Fibroblast of the aortic adventitia (primary cell): Measurements from ENCODE around the gene HECW1. TPM values are rescaled to one million over a fixed set of nuclear protein-coding genes. Genes with fewer than 3 reads are reported as not detected.

Experiments
- DNase-seq: peaks from one replicate; pipeline ENCODE4 v3.0.0-alpha.2; 2010; ENCODE audit warnings: low read depth
- H3K4me3 ChIP-seq: 2 replicates; pipeline ENCODE4 v1.5.1; 2011; ENCODE audit warnings: low read depth, mild to moderate bottlenecking, control low read depth, low read length, moderate library complexity
- total RNA-seq: library from RNA; depleted of rRNA; stranded (reverse); fragments of >200 nt; gene quantifications from 2 replicates; pipeline ENCODE4 v1.2.3, GENCODE V29; 2012; ENCODE audit warnings: low replicate concordance
- TF ChIP-seq, protein P1 (sequence below): IDR thresholded peaks from 2 replicates; pipeline ENCODE4 v1.5.1; 2011; ENCODE audit warnings: mild to moderate bottlenecking, low read length, control low read depth, inconsistent platforms; ENCODE audit not compliant: insufficient read depth

Gene HECW1
- total RNA-seq, 1 donor: 3.6 TPM

DNA sequence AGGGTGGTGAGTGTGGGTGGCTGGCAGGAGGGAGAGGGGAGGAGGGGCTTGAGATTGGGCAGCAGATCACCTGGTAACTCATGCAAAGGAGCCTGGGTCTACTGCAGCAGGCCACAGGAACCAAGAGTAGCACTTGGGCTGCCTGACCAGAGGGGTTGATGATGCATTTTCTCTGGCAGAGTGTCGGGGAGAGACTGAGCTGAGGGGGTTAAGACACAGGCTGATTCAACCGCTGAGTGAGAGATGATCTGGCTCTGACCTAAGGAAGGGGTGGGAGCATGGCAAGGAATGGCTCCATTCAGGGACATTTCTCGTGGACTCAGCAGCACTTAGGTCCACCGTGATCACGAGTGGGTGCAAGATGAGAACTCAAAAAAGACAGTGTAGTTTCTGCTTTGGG lies 355.0 kb downstream of the HECW1 start:
- no peak overlapping the region for H3K4me3 ChIP-seq
- TF ChIP-seq, protein P1, sequence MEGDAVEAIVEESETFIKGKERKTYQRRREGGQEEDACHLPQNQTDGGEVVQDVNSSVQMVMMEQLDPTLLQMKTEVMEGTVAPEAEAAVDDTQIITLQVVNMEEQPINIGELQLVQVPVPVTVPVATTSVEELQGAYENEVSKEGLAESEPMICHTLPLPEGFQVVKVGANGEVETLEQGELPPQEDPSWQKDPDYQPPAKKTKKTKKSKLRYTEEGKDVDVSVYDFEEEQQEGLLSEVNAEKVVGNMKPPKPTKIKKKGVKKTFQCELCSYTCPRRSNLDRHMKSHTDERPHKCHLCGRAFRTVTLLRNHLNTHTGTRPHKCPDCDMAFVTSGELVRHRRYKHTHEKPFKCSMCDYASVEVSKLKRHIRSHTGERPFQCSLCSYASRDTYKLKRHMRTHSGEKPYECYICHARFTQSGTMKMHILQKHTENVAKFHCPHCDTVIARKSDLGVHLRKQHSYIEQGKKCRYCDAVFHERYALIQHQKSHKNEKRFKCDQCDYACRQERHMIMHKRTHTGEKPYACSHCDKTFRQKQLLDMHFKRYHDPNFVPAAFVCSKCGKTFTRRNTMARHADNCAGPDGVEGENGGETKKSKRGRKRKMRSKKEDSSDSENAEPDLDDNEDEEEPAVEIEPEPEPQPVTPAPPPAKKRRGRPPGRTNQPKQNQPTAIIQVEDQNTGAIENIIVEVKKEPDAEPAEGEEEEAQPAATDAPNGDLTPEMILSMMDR: no peak
- DNase-seq: peak; percentile 36

- TF ChIP-seq, protein P1: no peak
Observed at GRCh38 chr7:43467846-43468245, 355.4 kb downstream of the HECW1 start.

DNA sequence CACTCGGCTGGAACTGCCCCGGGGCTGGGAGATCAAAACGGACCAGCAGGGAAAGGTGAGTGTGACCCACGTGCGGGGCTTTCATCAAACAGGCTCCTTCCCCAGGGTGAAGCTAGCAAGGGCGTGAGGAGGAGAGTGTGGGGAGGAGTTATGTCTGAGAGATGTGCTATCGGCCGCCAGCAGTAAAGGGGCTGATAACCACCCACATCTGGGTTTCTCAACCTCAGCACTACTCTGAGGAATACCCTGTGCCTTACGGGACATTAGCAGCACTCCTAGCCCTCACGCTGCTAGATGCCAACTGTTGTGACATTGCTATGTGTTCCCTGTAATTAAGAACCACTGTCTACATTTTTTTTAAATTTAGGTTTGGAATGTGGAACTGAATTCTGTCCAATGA lies 356.6 kb downstream of the HECW1 start:
- DNase-seq: no peak
- H3K4me3 ChIP-seq: no peak overlapping the region
- TF ChIP-seq, protein P1: no peak

More at GRCh38 chr7:43467846-43468245, 355.4 kb downstream of the HECW1 start:
- H3K4me3 ChIP-seq: no peak overlapping the region
- DNase-seq: no peak

GRCh38 chr7:43470110-43470509 lies 357.7 kb downstream of the HECW1 start:
- no peak overlapping the region for H3K4me3 ChIP-seq
- DNase-seq: no peak
- TF ChIP-seq, protein P1: no peak

DNA sequence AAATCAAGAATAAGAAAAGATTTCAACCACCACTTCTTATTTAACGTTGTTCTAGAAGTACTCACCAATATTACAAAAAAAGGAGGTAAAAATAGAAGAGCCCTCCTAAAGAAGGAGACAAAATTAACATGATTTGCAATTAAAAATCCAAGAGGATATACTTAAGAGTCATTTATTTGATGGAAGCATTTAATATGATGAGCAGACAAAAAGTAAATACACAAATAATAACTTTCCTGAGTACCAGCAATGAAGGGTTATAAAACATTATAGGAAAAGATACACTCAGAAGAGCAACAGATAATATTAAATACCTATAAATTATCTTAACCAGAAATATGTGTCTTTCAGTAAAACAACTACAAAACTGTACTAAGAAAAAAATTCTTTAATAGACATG lies 363.5 kb downstream of the HECW1 start:
- no peak overlapping the region for H3K4me3 ChIP-seq
- DNase-seq: no peak
- TF ChIP-seq, protein P1: no peak

DNA sequence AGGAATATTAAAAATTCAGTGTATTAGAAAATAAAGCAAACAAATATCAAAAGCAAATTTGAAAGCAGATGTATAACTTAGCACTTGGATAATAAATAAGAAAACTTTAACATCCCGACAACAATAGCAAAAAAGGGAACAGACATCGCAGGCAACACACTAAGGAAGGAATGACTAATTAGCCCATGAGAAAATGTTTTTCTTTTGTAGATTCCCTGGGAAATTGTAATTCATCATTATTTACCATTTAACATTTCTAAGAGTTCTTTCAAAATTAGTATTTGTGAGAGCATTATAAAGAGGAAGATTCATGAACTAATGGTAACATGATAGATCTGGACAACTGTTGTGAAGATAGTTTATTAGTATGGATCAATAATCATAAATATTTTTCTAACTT lies 364.4 kb downstream of the HECW1 start:
- TF ChIP-seq, protein P1: no peak
- no peak for DNase-seq
- no peak overlapping the region for H3K4me3 ChIP-seq

- H3K4me3 ChIP-seq: no peak overlapping the region
- DNase-seq: no peak
- TF ChIP-seq, protein P1: no peak
Observed at GRCh38 chr7:43479042-43479441, 366.6 kb downstream of the HECW1 start.
